Heart left ventricle (tissue), 13 donors: ENCODE results near the gene LRG1.
"Not testable (repeated sequence)": the region's sequence is repeated elsewhere in the genome, so short reads cannot be mapped to it uniquely, and the experiment has no call there.

ENCODE experiments used
- POLR2A ChIP-seq, 2 donors: fragments of 450-650 bp; IDR thresholded peaks; one replicate each; pipeline ENCODE4 v1.6.1; 2017; ENCODE audit warnings: antibody characterized with exemption in 2 of 2, mild to moderate bottlenecking in 2 of 2, moderate library complexity in 2 of 2
- TF ChIP-seq, protein P1 (sequence below), 12 donors: fragments of 200-600 bp; sonication (generic) in 4 of 12; IDR thresholded peaks; one replicate each; pipeline versions ENCODE4 v1.5.0 to v1.8.0; 2018 to 2022; ENCODE audit warnings: antibody characterized with exemption in 12 of 12, mild to moderate bottlenecking in 5 of 12
- donor health status: ischemic (EF 13 %, LVEDD 7.1; RV severe dilation, severe dysfunction).
- donor health status: DM: no; HTN: yes; CAD: no.
- donor health status: DM: no; HTN: no; CAD: no.
- donor health status: ischemic (EF 25% LVEDD 6.9; RV normal size, moderate dysfunction).
- donor health status: ischemic (EF 25% LVEDD 5.7; RV mildly dilated, moderate dysfunction).
- donor health status: ischemic (EF 35%, LVEDD 5.7; RV mildly dilated, moderate dysfunction).
- donor health status: nonischemic (EF 11% LVEDD 7.7; RV severe dilation, severe dysfunction).
- donor health status: DM: yes; HTN: yes; CAD: no.
- donor health status: PGD.
- donor health status: ischemic (EF 29% LVEDD 5.4; RV normal size, mild dysfunction).
- donor health status: nonischemic (EF 23%, LVEDD 6.1; RV moderate dilation, normal function).

DNA sequence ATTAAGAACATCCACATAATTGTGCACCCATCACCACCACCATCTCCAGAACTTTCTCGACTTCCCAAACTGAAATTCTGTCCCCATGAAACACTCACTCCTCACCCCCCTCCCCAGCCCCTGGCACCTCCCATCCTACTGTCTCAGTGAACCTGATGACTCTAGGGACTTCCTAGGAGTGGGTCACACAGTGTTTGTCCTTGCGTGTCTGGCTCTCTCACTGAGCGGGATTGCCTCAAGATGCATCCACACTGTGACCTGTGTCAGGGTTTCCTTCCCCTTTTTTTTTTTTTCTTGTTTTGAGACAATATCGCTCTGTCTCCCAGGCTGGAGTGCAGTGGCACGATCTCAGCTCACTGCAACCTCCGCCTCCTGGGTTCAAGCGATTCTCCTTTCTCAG, 22.2 kb upstream of the LRG1 start:
- TF ChIP-seq, protein P1, sequence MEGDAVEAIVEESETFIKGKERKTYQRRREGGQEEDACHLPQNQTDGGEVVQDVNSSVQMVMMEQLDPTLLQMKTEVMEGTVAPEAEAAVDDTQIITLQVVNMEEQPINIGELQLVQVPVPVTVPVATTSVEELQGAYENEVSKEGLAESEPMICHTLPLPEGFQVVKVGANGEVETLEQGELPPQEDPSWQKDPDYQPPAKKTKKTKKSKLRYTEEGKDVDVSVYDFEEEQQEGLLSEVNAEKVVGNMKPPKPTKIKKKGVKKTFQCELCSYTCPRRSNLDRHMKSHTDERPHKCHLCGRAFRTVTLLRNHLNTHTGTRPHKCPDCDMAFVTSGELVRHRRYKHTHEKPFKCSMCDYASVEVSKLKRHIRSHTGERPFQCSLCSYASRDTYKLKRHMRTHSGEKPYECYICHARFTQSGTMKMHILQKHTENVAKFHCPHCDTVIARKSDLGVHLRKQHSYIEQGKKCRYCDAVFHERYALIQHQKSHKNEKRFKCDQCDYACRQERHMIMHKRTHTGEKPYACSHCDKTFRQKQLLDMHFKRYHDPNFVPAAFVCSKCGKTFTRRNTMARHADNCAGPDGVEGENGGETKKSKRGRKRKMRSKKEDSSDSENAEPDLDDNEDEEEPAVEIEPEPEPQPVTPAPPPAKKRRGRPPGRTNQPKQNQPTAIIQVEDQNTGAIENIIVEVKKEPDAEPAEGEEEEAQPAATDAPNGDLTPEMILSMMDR (IDR thresholded peaks at IDR 0.05), result not testable (repeated sequence)
- TF ChIP-seq POLR2A (IDR thresholded peaks at IDR 0.05), result not testable (repeated sequence)
